Cardiac septum (tissue), 1 donor: ENCODE data around the gene DCUN1D4. TPM values are rescaled to one million over a fixed set of nuclear protein-coding genes. Genes with fewer than 3 reads are reported as not detected.
"Not testable (repeated sequence)": the region's sequence is repeated elsewhere in the genome, so short reads cannot be mapped to it uniquely, and the experiment has no call there.

Experiments used
- DNase-seq: peaks from one replicate; pipeline ENCODE4 v3.0.0-alpha.2; 2020; ENCODE audit warnings: low spot score
- intact Hi-C: fragments of 100-400 bp; cut with DNase I; formaldehyde crosslinking; loops from one replicate; pipeline ENCODE4 v1.14.0; 2022
- total RNA-seq: library from RNA; stranded (reverse); fragmentation: NEBNext Ultra II Directional; extraction: Animal tissue kit (Norgen Biotek cat#: 25700); gene quantifications from one replicate; pipeline ENCODE4 v1.2.1, GENCODE V29; 2021
- donor health status: DM: no; HTN: no; CAD: no.

DCUN1D4 gene
- total RNA-seq, 1 donor from 2014 or later = 46.0 TPM

DNA sequence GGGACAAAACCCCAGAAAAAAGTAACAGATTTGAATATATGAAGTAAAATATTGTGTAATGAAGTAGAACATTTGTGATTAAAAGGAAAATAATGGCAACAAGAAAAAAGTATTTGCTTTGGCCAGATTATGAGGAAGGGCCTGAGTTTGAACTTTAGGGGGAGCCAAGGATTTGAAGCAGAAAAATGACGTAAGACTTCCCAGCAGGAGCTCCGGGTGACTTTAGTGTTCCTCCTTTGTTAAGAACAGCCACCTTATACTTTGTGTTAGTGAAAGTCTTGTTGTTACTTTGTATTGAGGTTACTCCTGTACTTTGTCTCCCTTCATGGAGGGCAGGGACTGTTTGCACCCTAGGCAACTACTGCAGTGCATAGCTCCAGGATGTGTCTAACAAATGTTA is 41.1 kb downstream of the DCUN1D4 start:
- no peak for DNase-seq
- intact Hi-C loops = no loop called here

- intact Hi-C loops = no loop called here
- DNase-seq = no peak
Measured at GRCh38 chr4:51884606-51885005, 41.7 kb downstream of the DCUN1D4 start.

DNA sequence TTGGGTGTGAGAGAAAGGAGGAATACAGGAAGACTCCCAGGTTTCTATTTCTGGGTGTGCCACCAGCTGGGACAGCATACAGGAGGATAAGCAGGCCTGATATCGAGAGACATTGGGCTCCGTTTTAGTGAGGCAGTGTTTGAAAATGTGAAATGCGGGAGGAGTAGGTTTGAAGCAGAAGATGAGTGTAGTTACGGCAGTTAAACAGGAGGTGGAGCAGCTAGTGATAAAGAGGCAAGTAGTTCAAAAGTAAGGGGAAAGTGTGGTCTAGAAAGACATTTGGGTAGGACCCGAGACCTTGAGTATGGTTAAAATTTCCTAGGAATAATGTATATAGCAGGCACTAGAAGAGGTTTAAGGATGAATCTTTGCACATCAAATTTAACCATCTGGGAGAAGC is 42.4 kb downstream of the DCUN1D4 start:
- no peak for DNase-seq
- intact Hi-C loops = no loop called here

DNA sequence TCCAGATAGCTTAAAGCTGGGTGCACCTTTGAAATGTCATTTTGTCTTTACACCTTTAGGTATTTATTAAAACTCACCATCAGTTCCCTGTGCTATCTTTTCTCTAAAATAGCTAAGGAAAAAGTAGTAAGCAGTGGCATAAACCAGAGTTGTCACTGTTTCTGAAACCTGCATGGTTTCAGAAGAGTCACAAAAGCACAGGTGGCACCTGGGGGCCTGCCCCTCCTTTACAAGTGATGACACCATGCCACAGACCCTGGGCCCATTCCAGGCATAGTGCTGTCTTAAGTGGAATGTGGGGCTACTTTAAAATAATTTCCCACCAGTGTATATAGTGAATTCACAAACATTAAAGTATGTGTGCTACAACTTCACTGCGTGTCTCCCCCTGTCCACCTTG is 47.8 kb downstream of the DCUN1D4 start:
- intact Hi-C loops = loop anchor here (10.0 kb wide), 1 partner anchor 134 kb away; the partner anchor contains the start of gene LRRC66
- no peak for DNase-seq

GRCh38 chr4:51893402-51893801 is 50.4 kb downstream of the DCUN1D4 start:
- DNase-seq = not testable (repeated sequence)
- intact Hi-C loops = loop anchor here (10.0 kb wide), 1 partner anchor 131 kb away; the partner anchor contains the start of gene LRRC66

GRCh38 chr4:51894059-51894645 is 51.2 kb downstream of the DCUN1D4 start:
- no peak for DNase-seq
- intact Hi-C loops = loop anchor here (10.0 kb wide), 1 partner anchor 131 kb away; the partner anchor contains the start of gene LRRC66

GRCh38 chr4:51895158-51895557 is 52.2 kb downstream of the DCUN1D4 start:
- DNase-seq = no peak
- intact Hi-C loops = loop anchor here (10.0 kb wide), 1 partner anchor 130 kb away; the partner anchor contains the start of gene LRRC66

DNA sequence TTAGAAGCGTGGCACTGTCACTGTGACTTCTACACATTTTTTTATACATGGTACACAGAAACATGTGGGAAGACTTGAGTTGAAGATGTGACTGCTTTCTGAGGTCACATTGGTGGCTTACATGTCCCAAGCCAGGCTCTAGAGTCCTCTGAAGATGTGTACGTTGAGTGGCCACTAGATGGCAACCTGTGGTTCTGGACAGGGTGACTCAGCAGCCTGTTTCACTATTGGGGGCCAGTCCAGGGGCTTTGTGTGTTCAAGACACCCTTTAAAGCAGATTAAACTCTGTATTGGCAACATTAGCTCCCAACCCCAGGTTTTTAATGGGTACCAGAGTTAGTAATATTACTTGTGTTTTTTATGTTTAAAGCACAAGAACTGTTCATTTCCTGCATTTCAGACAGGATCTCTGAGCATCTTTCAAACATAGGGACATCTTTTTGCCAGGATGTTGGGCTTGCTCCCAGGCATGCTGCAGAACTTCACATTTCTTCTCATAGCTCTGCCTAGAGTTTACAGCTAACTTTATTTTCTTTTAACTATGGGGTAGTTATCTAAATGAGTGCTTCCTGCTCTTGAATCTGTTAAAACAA is 53.0 kb downstream of the DCUN1D4 start:
- intact Hi-C loops = loop anchor here (10.0 kb wide), 1 partner anchor 129 kb away; the partner anchor contains the start of gene LRRC66
- no peak for DNase-seq

GRCh38 chr4:51901363-51901762 is 58.4 kb downstream of the DCUN1D4 start:
- intact Hi-C loops = no loop called here
- DNase-seq = no peak

GRCh38 chr4:51906167-51906958 is 63.4 kb downstream of the DCUN1D4 start:
- intact Hi-C loops = no loop called here
- no peak for DNase-seq

- DNase-seq = no peak
- intact Hi-C loops = no loop called here
Measured at GRCh38 chr4:51907006-51907669, 64.2 kb downstream of the DCUN1D4 start.

DNA sequence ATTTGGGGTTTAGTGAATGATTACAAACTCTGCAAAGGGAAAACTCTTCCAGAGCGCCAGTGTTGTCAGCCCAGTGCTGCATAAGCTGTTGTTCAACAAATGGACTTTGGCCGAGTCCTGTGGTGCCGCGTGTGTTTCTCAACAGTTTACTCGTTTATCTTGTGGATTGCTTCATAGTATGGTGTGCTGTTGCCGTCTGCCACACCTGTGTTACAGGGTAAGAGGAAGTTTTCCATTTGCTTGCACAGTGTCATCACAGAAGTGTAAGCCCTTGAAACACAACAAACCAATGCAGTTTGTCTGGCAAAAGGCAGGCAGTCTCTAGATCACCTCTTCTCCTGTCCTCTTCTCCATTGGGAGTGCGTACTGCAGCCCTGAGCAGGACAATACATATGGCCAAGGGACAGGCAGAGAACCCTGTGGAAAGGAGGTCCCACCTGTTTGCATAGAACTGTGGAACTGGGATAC is 66.3 kb downstream of the DCUN1D4 start:
- intact Hi-C loops = no loop called here

DNA sequence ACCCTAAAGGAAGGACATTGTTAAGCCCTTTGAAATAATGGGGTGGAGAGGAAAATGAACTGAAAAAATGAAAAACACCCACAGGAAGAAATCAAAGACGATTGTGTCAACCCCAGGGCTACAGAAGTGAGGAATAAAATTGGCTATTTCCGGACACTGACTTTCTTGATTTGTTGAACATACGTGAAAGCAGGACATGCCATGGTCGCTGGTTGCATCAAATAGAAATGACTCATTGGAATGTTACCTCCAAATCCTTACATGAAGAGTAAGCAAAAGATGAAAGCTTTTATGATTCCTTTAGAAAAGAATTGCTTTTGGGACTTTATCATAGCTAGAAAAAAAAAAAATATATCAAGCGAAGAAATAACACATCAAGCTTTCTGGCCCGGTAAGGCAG is 75.3 kb downstream of the DCUN1D4 start:
- DNase-seq = no peak
- intact Hi-C loops = no loop called here

More for the DNA sequence above, 66.3 kb downstream of the DCUN1D4 start:
- DNase-seq = no peak

DNA sequence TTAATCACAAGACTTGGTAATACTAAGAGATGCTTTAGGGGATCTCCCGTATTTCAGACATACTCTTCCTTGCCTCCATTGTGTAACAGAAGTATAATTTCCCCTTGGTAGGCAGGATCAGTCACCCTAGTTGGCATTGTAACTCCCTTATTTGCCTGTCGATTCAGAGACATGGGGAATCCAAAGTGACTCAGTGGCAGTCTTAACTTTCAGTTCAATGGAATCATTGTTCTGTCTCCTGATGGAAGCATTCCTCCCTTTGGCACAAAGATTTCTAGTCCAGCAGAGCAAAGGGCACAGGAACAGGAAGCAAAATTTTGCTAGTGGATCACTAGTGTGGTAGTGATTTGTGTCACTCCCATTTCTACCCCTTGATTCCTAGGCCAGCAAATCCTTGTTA is 80.4 kb downstream of the DCUN1D4 start:
- intact Hi-C loops = no loop called here

DNA sequence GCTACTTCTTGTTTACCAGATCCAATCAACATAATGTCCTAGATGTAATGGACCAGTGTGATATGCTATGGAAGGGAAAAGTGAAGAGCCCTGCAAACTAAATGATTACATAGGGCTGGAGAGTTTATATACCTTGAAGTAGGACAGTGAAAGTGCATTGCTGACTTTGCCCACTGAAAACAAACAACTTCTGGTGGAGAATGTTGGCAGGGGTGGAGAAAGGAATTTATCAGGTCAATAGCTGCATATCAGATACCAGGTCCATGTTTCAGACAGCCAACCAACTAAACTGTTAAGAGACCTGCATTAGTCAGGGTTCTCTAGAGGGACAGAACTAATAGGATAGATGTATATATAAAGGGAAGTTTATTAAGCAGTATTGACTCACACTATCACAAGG is 82.4 kb downstream of the DCUN1D4 start:
- DNase-seq = no peak
- intact Hi-C loops = no loop called here

More for the DNA sequence above, 80.4 kb downstream of the DCUN1D4 start:
- no peak for DNase-seq

DNA sequence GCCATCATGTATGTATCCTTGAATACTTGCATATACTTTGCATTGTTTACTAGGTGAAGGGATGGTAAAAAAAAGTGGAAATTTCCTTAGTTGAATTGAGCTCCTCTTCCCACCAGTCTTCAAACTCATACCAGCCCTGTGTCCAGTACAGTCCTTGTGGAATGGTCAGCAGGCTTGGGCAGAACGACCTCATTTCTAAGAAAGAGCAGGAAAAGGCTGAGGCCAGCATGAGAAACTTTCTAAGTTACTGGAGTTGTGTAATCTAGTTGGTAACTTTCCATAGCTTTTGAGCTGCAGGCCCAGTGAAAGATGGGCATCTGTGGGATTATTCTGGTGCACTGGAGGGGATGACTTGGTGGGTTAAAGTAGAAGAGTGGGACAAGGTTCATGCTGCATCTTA is 87.6 kb downstream of the DCUN1D4 start:
- intact Hi-C loops = no loop called here
- DNase-seq = no peak

DNA sequence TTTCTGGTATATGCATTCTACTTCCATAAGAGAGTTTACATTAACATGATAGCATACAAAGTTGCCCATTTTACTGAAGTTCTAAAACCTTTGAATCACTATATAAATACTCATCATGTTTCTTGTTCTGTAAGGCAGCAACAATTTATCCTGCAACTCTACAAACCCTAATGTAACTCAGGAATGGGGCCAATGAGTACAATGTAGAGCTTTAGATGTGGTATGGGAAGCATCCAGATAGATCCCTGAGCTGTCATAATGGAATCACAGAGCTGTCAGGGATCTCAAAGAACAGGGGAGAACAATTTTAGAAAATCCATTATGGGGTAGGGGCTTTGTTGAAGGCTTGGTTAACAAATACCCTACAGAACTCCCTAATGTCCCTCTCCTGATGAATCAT is 88.5 kb downstream of the DCUN1D4 start:
- no peak for DNase-seq
- intact Hi-C loops = no loop called here

- DNase-seq = no peak
Measured at GRCh38 chr4:51932261-51932660, 89.3 kb downstream of the DCUN1D4 start.

DNA sequence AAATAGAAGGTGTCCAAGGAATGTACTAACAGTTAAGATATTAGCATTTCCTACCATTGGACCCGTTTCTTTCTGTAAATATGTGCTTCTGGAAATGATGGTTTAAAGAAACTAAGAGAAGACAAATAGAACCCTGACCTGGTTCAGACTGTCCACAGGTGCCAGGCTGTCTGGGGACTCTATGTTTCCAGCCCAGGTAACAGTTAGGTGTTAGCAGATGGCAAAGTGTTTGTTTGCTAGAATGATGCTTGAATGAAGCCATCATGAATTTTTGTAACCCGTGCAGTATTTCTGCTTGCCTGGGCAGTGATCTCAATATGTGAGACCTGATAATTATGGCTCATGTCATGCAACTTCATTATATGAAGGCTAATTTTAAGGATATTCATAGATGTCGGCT is 89.7 kb downstream of the DCUN1D4 start:
- intact Hi-C loops = no loop called here
- DNase-seq = no peak

More at GRCh38 chr4:51932261-51932660, 89.3 kb downstream of the DCUN1D4 start:
- intact Hi-C loops = no loop called here

DNA sequence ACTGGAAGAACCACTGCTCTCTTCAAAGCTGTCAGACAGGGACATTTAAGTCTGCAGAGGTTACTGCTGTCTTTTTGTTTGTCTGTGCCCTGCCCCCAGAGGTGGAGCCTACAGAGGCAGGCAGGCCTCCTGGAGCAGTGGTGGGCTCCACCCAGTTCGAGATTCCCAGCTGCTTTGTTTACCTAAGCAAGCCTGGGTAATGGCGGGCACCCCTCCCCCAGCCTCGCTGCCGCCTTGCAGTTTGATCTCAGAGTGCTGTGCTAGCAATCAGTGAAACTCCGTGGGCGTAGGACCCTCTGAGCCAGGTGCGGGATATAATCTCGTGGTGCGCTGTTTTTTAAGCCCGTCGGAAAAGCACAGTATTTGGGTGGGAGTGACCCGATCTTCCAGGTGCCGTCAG is 97.5 kb downstream of the DCUN1D4 start:
- DNase-seq, intact Hi-C loops: not testable (repeated sequence)
